ENCODE results near the gene DHRS9.

The DHRS9 gene

DNA sequence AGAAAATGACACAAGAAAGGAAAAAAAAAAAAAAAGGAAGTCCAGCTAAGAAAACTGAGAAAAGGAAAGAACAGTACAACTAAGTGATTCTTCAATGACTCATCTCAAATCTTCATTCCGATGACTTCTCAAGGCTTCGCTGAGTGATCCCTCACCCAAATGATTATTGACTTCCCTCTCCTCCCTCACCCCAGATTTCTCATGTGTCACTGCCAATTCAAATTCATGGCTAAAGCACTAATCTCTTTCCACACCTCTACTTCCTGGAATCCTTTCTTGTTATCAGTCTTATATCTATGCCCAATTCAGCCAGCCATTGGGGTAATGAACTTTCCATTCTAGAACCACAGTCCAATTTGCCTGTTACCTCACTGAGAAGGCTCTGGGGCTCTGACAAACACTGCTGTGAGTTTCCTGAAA lies 31.0 kb upstream of the DHRS9 start (continued):
- TF ChIP-seq, protein P1, sequence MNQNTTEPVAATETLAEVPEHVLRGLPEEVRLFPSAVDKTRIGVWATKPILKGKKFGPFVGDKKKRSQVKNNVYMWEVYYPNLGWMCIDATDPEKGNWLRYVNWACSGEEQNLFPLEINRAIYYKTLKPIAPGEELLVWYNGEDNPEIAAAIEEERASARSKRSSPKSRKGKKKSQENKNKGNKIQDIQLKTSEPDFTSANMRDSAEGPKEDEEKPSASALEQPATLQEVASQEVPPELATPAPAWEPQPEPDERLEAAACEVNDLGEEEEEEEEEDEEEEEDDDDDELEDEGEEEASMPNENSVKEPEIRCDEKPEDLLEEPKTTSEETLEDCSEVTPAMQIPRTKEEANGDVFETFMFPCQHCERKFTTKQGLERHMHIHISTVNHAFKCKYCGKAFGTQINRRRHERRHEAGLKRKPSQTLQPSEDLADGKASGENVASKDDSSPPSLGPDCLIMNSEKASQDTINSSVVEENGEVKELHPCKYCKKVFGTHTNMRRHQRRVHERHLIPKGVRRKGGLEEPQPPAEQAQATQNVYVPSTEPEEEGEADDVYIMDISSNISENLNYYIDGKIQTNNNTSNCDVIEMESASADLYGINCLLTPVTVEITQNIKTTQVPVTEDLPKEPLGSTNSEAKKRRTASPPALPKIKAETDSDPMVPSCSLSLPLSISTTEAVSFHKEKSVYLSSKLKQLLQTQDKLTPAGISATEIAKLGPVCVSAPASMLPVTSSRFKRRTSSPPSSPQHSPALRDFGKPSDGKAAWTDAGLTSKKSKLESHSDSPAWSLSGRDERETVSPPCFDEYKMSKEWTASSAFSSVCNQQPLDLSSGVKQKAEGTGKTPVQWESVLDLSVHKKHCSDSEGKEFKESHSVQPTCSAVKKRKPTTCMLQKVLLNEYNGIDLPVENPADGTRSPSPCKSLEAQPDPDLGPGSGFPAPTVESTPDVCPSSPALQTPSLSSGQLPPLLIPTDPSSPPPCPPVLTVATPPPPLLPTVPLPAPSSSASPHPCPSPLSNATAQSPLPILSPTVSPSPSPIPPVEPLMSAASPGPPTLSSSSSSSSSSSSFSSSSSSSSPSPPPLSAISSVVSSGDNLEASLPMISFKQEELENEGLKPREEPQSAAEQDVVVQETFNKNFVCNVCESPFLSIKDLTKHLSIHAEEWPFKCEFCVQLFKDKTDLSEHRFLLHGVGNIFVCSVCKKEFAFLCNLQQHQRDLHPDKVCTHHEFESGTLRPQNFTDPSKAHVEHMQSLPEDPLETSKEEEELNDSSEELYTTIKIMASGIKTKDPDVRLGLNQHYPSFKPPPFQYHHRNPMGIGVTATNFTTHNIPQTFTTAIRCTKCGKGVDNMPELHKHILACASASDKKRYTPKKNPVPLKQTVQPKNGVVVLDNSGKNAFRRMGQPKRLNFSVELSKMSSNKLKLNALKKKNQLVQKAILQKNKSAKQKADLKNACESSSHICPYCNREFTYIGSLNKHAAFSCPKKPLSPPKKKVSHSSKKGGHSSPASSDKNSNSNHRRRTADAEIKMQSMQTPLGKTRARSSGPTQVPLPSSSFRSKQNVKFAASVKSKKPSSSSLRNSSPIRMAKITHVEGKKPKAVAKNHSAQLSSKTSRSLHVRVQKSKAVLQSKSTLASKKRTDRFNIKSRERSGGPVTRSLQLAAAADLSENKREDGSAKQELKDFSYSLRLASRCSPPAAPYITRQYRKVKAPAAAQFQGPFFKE (tag by site-specific recombination; IDR thresholded peaks at IDR 0.05; ENCODE audit: borderline replicate concordance) = no peak

DNA sequence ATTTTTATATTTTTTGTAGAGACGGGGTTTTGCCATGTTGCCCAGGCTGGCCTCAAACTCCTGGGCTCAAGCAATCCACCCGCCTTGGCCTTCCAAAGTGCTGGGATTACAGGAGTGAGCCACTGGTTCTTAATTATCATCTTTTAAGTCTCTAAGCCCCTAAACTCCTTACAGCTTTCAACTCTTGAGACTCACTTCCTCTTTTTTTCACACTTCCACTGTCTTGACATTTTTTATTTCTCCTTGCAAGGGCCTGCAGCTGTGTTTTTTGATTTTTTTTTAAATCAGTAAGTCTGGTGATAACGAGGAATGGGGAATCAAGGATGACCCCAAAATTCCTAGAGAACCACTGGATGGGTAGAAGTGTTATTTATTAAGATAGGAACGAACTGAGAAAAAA lies 29.7 kb upstream of the DHRS9 start:
- H3K9me3 ChIP-seq (ENCODE audit: control insufficient read depth, insufficient read depth, low read depth, low read length) = no peaks in the 10 kb centered on the region
- no peaks in the 10 kb centered on the region for H3K4me1 ChIP-seq (ENCODE audit: control insufficient read depth, insufficient read depth, low read length)
- H3K27ac ChIP-seq (ENCODE audit: extremely low read depth, low read depth, low read length) = no peak overlapping the region
- no peaks in the 10 kb centered on the region for H3K36me3 ChIP-seq (ENCODE audit: control insufficient read depth in 2 of 2, insufficient read depth in 1 of 2, low read length in 2 of 2)
- ChIA-PET POLR2A (no interaction called here), CTCF (no interaction called here)
- H3K4me3 ChIP-seq (ENCODE audit: low read depth, low read length) = no peak overlapping the region
- TF ChIP-seq ZNF133 (tag by site-specific recombination; IDR thresholded peaks at IDR 0.05) = no peak
- no peak for TF ChIP-seq ZNF426 (tag by site-specific recombination; IDR thresholded peaks at IDR 0.05)
- TF ChIP-seq, protein P2, sequence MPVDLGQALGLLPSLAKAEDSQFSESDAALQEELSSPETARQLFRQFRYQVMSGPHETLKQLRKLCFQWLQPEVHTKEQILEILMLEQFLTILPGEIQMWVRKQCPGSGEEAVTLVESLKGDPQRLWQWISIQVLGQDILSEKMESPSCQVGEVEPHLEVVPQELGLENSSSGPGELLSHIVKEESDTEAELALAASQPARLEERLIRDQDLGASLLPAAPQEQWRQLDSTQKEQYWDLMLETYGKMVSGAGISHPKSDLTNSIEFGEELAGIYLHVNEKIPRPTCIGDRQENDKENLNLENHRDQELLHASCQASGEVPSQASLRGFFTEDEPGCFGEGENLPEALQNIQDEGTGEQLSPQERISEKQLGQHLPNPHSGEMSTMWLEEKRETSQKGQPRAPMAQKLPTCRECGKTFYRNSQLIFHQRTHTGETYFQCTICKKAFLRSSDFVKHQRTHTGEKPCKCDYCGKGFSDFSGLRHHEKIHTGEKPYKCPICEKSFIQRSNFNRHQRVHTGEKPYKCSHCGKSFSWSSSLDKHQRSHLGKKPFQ (tag by site-specific recombination; IDR thresholded peaks at IDR 0.05) = no peak
- TF ChIP-seq, protein P3, sequence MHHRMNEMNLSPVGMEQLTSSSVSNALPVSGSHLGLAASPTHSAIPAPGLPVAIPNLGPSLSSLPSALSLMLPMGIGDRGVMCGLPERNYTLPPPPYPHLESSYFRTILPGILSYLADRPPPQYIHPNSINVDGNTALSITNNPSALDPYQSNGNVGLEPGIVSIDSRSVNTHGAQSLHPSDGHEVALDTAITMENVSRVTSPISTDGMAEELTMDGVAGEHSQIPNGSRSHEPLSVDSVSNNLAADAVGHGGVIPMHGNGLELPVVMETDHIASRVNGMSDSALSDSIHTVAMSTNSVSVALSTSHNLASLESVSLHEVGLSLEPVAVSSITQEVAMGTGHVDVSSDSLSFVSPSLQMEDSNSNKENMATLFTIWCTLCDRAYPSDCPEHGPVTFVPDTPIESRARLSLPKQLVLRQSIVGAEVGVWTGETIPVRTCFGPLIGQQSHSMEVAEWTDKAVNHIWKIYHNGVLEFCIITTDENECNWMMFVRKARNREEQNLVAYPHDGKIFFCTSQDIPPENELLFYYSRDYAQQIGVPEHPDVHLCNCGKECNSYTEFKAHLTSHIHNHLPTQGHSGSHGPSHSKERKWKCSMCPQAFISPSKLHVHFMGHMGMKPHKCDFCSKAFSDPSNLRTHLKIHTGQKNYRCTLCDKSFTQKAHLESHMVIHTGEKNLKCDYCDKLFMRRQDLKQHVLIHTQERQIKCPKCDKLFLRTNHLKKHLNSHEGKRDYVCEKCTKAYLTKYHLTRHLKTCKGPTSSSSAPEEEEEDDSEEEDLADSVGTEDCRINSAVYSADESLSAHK (tag by site-specific recombination; IDR thresholded peaks at IDR 0.05) = no peak
- TF ChIP-seq WT1 (tag by site-specific recombination; IDR thresholded peaks at IDR 0.05) = no peak
- no peak for TF ChIP-seq PRDM1 (tag by site-specific recombination; IDR thresholded peaks at IDR 0.05)
- TF ChIP-seq ZNF670 (tag by site-specific recombination; IDR thresholded peaks at IDR 0.05; ENCODE audit: low read depth) = no peak
- TF ChIP-seq, protein P4, sequence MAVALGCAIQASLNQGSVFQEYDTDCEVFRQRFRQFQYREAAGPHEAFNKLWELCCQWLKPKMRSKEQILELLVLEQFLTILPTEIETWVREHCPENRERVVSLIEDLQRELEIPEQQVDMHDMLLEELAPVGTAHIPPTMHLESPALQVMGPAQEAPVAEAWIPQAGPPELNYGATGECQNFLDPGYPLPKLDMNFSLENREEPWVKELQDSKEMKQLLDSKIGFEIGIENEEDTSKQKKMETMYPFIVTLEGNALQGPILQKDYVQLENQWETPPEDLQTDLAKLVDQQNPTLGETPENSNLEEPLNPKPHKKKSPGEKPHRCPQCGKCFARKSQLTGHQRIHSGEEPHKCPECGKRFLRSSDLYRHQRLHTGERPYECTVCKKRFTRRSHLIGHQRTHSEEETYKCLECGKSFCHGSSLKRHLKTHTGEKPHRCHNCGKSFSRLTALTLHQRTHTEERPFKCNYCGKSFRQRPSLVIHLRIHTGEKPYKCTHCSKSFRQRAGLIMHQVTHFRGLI (tag by site-specific recombination; IDR thresholded peaks at IDR 0.05) = no peak
- no peak for TF ChIP-seq ZNF768 (tag by site-specific recombination; IDR thresholded peaks at IDR 0.05)

DNA sequence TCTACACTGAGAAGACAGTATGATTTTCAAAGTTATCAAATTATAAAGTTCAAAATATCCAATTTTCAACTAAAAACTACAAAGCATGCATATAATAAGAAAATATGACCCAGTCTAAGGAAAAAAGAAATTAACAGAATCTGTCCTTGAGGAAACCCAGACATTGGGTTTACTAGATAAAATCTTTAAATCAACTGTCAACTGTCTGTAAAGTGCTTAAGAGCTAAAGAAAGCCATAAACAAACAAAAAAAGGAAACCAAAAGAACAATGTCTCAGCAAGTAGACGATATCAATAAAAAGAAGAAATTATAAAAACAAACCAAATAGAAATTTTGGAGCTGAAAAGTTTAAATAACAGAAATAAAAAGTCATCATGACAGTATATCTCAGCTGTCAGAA lies 27.8 kb upstream of the DHRS9 start:
- CTCF ChIA-PET = interaction anchor here (0.6 to 0.8 kb wide), 4 partner anchors 69 to 355 kb away, joined by 3 to 5 read pairs (median 3); no protein-coding TSS in a partner anchor
- Histone ChIP-seq H3K36me3 (ENCODE audit: control insufficient read depth in 2 of 2, insufficient read depth in 1 of 2, low read length in 2 of 2) (no peaks in the 10 kb centered on the region), H3K9me3 (ENCODE audit: control insufficient read depth, insufficient read depth, low read depth, low read length) (no peaks in the 10 kb centered on the region), H3K4me3 (ENCODE audit: low read depth, low read length) (no peak overlapping the region), H3K4me1 (ENCODE audit: control insufficient read depth, insufficient read depth, low read length) (no peaks in the 10 kb centered on the region), H3K27ac (ENCODE audit: extremely low read depth, low read depth, low read length) (no peak overlapping the region)
- POLR2A ChIA-PET = no interaction called here
- TF ChIP-seq OSR2 (tag by site-specific recombination; IDR thresholded peaks at IDR 0.05) (no peak), ZNF214 (tag by site-specific recombination; IDR thresholded peaks at IDR 0.05; ENCODE audit: borderline replicate concordance) (no peak), MZF1 (tag by site-specific recombination; IDR thresholded peaks at IDR 0.05; ENCODE audit: borderline replicate concordance) (no peak), ZBTB21 (tag by site-specific recombination; IDR thresholded peaks at IDR 0.05) (no peak), ZNF223 (tag by site-specific recombination; IDR thresholded peaks at IDR 0.05) (no peak), ZNF791 (tag by site-specific recombination; IDR thresholded peaks at IDR 0.05) (no peak), SCRT2 (tag by site-specific recombination; IDR thresholded peaks at IDR 0.05) (no peak)
- TF ChIP-seq, protein P5, sequence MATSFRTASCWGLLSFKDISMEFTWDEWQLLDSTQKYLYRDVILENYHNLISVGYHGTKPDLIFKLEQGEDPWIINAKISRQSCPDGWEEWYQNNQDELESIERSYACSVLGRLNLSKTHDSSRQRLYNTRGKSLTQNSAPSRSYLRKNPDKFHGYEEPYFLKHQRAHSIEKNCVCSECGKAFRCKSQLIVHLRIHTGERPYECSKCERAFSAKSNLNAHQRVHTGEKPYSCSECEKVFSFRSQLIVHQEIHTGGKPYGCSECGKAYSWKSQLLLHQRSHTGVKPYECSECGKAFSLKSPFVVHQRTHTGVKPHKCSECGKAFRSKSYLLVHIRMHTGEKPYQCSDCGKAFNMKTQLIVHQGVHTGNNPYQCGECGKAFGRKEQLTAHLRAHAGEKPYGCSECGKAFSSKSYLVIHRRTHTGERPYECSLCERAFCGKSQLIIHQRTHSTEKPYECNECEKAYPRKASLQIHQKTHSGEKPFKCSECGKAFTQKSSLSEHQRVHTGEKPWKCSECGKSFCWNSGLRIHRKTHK (tag by site-specific recombination; IDR thresholded peaks at IDR 0.05) = no peak
- TF ChIP-seq, protein P6, sequence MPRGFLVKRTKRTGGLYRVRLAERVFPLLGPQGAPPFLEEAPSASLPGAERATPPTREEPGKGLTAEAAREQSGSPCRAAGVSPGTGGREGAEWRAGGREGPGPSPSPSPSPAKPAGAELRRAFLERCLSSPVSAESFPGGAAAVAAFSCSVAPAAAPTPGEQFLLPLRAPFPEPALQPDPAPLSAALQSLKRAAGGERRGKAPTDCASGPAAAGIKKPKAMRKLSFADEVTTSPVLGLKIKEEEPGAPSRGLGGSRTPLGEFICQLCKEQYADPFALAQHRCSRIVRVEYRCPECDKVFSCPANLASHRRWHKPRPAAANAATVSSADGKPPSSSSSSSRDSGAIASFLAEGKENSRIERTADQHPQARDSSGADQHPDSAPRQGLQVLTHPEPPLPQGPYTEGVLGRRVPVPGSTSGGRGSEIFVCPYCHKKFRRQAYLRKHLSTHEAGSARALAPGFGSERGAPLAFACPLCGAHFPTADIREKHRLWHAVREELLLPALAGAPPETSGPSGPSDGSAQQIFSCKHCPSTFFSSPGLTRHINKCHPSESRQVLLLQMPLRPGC (tag by site-specific recombination; IDR thresholded peaks at IDR 0.05) = no peak

All from HEK293 (cell line).